K562 (cell line): ENCODE data around the gene KCNA2. TPM values are rescaled to one million over a fixed set of nuclear protein-coding genes. Genes with fewer than 3 reads are reported as not detected.
A peak's percentile ranks its signal among the peaks of the same experiment; 100 is the strongest.

Experiments
- ARID2 ChIP-seq: fragments of 450-650 bp; IDR thresholded peaks from 2 replicates; pipeline ENCODE4 v1.6.1; 2017; ENCODE audit warnings: antibody characterized with exemption, mild to moderate bottlenecking
- C11orf30 ChIP-seq: fragments of 450-650 bp; IDR thresholded peaks from 2 replicates; pipeline ENCODE4 v1.6.1; 2016; ENCODE audit warnings: low read depth, mild to moderate bottlenecking
- EWSR1 ChIP-seq: fragments of 450-650 bp; IDR thresholded peaks from 2 replicates; pipeline ENCODE4 v1.6.1; 2018; ENCODE audit warnings: borderline replicate concordance, mild to moderate bottlenecking, low read depth, moderate library complexity; ENCODE audit not compliant: partially characterized antibody
- HDAC3 ChIP-seq: fragments of 450-650 bp; IDR thresholded peaks from 2 replicates; pipeline ENCODE4 v1.6.1; 2018; ENCODE audit warnings: borderline replicate concordance, mild to moderate bottlenecking, moderate library complexity; ENCODE audit not compliant: partially characterized antibody
- JUND ChIP-seq, 2 experiments: IDR thresholded peaks; 2 replicates in 1 of 2; 3 replicates in 1 of 2; pipeline ENCODE4 v1.6.1; 2011; ENCODE audit warnings: borderline replicate concordance in 2 of 2, low read depth in 2 of 2, low read length in 2 of 2, improper control_type of control experiment in 1 of 2, missing biosample characterization in 1 of 2, missing genetic modification characterization in 1 of 2, missing genetic modification reagents in 1 of 2
- MCM2 ChIP-seq: fragments of 450-650 bp; IDR thresholded peaks from 2 replicates; pipeline ENCODE4 v1.6.1; 2017; ENCODE audit warnings: low read depth, mild to moderate bottlenecking
- MEF2A ChIP-seq: IDR thresholded peaks from 2 replicates; pipeline ENCODE4 v1.6.1; 2011; ENCODE audit warnings: low read depth, mild to moderate bottlenecking, low read length, moderate library complexity; ENCODE audit not compliant: control insufficient read depth
- PHF8 ChIP-seq: fragments of 200-600 bp; sonication (generic); IDR thresholded peaks from 2 replicates; pipeline ENCODE4 v1.6.1; 2012; ENCODE audit warnings: mixed run types, mild to moderate bottlenecking, inconsistent platforms, low read length, moderate library complexity, borderline replicate concordance
- POLR2AphosphoS5 ChIP-seq: IDR thresholded peaks from 2 replicates; pipeline ENCODE4 v1.6.1; 2011; ENCODE audit warnings: mild to moderate bottlenecking, low read depth, low read length, moderate library complexity; ENCODE audit not compliant: control insufficient read depth, insufficient read depth
- RBM14 ChIP-seq: fragments of 200-400 bp; formaldehyde crosslinking; IDR thresholded peaks from 2 replicates; pipeline ENCODE4 v1.6.1; 2018; ENCODE audit warnings: low read depth, mild to moderate bottlenecking, low read length, moderate library complexity, borderline replicate concordance; ENCODE audit not compliant: insufficient read depth
- SAFB ChIP-seq: fragments of 200-400 bp; formaldehyde crosslinking; IDR thresholded peaks from 2 replicates; pipeline ENCODE4 v1.6.1; 2017; ENCODE audit warnings: low read depth, low read length, borderline replicate concordance
- SMAD1 ChIP-seq: fragments of 150-350 bp; IDR thresholded peaks from 2 replicates; pipeline ENCODE4 v1.6.1; 2014; ENCODE audit warnings: low read length, low read depth; ENCODE audit not compliant: partially characterized antibody
- SMC3 ChIP-seq: conservative IDR thresholded peaks from 2 replicates; pipeline ENCODE4 v1.6.1; 2011; ENCODE audit warnings: low read depth, low read length, improper control_type of control experiment; ENCODE audit not compliant: insufficient read depth
- SRF ChIP-seq, 2 experiments: fragments of 250-450, 450-650 bp in 1 of 2; sonication (Bioruptor Pico) in 1 of 2; sonication (generic) in 1 of 2; formaldehyde crosslinking; IDR thresholded peaks; 2 replicates each; pipeline versions ENCODE4 v1.5.0 to v1.5.1; 2020 to 2022; ENCODE audit warnings: mild to moderate bottlenecking in 1 of 2, missing genetic modification reagents in 1 of 2
- TRIM24 ChIP-seq, 2 experiments: fragments of 450-650 bp; IDR thresholded peaks; 2 replicates each; pipeline ENCODE4 v1.6.1; 2016
- ZNF23 ChIP-seq: fragments of 250-450 bp; sonication (Bioruptor Pico); IDR thresholded peaks from 2 replicates; pipeline ENCODE4 v1.4.0; 2020; ENCODE audit warnings: mild to moderate bottlenecking
- ZNF274 ChIP-seq: IDR thresholded peaks from 2 replicates; pipeline ENCODE4 v1.6.1; 2011; ENCODE audit warnings: low read depth, mild to moderate bottlenecking, low read length, moderate library complexity, borderline replicate concordance
- ZNF41 ChIP-seq: fragments of 250-450 bp; sonication (Bioruptor Pico); conservative IDR thresholded peaks from 2 replicates; pipeline ENCODE4 v1.4.0; 2020; ENCODE audit warnings: mild to moderate bottlenecking
- ZNF445 ChIP-seq: fragments of 250-450 bp; sonication (Bioruptor Pico); IDR thresholded peaks from 2 replicates; pipeline ENCODE4 v1.4.0; 2020; ENCODE audit warnings: low read depth, mild to moderate bottlenecking, moderate library complexity
- polyA plus RNA-seq, 8 experiments: library from polyadenylated mRNA; depleted of rRNA in 4 of 8; stranded (reverse) in 5 of 8; unstranded in 3 of 8; fragments of >200 nt; fragmentation: Nextera tagmentation in 2 of 8; fragmentation: Illumina TruSeq in 1 of 8; extraction: Ambion mirVana in 2 of 8; extraction: Trizol in 1 of 8; gene quantifications; 2 replicates each; pipeline versions ENCODE4 v1.2.1 to v1.2.3, GENCODE V29; 2011 to 2014; ENCODE audit warnings: inconsistent platforms in 1 of 8, missing spikeins in 1 of 8
- total RNA-seq, 7 experiments: library from RNA; depleted of rRNA in 6 of 7; stranded (reverse); fragments of >200 nt in 6 of 7; fragmentation: Illumina TruSeq in 2 of 7; extraction: Trizol in 2 of 7; gene quantifications; 2 replicates each; pipeline versions ENCODE4 v1.2.1 to v1.2.3, GENCODE V29; 2011 to 2021; ENCODE audit warnings: low replicate concordance in 1 of 7
- TF ChIP-seq, protein P1 (sequence below): IDR thresholded peaks from 2 replicates; pipeline ENCODE4 v1.6.1; 2011; ENCODE audit warnings: borderline replicate concordance, low read depth, mild to moderate bottlenecking, moderate library complexity, low read length; ENCODE audit not compliant: insufficient read depth, poor library complexity, severe bottlenecking
- TF ChIP-seq, protein P2 (sequence below), 3 experiments: IDR thresholded peaks in 2 of 3; conservative IDR thresholded peaks in 1 of 3; 2 replicates each; pipeline ENCODE4 v1.5.1; 2011 to 2012; ENCODE audit warnings: low read length in 3 of 3, mild to moderate bottlenecking in 3 of 3, control low read depth in 2 of 3, improper control_type of control experiment in 1 of 3, inconsistent platforms in 1 of 3, low read depth in 1 of 3, mixed read lengths in 1 of 3, moderate library complexity in 1 of 3; ENCODE audit not compliant: insufficient read depth in 2 of 3
- TF ChIP-seq, protein P3 (sequence below): fragments of 450-650 bp; IDR thresholded peaks from 2 replicates; pipeline ENCODE4 v1.7.0; 2016; ENCODE audit warnings: borderline replicate concordance

Gene KCNA2
- total and polyA plus RNA-seq, 9 of the 15 experiments (the other 6 are each of a cell fraction or from before 2014, with no cell fraction given), result not detected

DNA sequence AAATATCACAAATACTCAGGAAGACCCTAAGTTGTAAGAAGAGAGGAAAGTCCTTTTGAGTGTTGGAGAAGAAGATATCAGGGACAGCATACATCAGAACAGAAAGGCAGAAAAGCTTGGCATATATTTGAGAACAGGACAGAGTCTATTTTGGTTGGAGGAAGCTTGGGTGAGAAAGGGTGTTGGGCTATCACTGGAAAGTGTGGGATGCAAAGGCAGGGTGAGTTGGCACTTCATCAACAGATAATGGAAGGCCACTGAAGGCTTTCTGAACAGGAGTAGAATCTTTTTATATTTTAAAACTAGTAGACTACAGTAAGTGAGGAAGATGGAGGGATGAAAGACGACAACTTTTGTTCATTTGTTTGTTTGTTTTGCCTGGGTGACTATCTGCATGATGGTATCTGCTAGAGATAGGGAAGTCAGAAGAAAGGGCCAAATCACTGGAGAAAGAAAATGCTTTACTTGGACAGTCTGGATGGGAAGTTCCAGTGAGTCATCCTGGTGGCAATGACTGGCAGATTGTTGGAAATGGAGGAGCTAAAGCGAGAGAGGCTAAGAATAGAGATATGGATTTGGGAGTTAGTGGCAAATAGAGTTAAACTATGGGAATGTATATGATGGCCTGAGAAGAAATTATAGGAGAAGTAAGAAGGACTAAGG, 33.7 kb upstream of the KCNA2 start (continued):
- no peak for TF ChIP-seq POLR2AphosphoS5
- TF ChIP-seq EWSR1, result no peak
- TF ChIP-seq, protein P1, sequence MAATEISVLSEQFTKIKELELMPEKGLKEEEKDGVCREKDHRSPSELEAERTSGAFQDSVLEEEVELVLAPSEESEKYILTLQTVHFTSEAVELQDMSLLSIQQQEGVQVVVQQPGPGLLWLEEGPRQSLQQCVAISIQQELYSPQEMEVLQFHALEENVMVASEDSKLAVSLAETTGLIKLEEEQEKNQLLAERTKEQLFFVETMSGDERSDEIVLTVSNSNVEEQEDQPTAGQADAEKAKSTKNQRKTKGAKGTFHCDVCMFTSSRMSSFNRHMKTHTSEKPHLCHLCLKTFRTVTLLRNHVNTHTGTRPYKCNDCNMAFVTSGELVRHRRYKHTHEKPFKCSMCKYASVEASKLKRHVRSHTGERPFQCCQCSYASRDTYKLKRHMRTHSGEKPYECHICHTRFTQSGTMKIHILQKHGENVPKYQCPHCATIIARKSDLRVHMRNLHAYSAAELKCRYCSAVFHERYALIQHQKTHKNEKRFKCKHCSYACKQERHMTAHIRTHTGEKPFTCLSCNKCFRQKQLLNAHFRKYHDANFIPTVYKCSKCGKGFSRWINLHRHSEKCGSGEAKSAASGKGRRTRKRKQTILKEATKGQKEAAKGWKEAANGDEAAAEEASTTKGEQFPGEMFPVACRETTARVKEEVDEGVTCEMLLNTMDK, result no peak
- no peak for TF ChIP-seq SAFB
- TF ChIP-seq, protein P2, sequence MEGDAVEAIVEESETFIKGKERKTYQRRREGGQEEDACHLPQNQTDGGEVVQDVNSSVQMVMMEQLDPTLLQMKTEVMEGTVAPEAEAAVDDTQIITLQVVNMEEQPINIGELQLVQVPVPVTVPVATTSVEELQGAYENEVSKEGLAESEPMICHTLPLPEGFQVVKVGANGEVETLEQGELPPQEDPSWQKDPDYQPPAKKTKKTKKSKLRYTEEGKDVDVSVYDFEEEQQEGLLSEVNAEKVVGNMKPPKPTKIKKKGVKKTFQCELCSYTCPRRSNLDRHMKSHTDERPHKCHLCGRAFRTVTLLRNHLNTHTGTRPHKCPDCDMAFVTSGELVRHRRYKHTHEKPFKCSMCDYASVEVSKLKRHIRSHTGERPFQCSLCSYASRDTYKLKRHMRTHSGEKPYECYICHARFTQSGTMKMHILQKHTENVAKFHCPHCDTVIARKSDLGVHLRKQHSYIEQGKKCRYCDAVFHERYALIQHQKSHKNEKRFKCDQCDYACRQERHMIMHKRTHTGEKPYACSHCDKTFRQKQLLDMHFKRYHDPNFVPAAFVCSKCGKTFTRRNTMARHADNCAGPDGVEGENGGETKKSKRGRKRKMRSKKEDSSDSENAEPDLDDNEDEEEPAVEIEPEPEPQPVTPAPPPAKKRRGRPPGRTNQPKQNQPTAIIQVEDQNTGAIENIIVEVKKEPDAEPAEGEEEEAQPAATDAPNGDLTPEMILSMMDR (IDR thresholded peaks at IDR 0.05 in 2 of 3, conservative IDR thresholded peaks at IDR 0.05 in 1 of 3; ENCODE audit: insufficient read depth in 2 of 3, low read depth in 1 of 3, low read length in 3 of 3), result no peak
- TF ChIP-seq SRF (CRISPR knock-in tag; IDR thresholded peaks at IDR 0.05), result no peak
- TF ChIP-seq, protein P3, sequence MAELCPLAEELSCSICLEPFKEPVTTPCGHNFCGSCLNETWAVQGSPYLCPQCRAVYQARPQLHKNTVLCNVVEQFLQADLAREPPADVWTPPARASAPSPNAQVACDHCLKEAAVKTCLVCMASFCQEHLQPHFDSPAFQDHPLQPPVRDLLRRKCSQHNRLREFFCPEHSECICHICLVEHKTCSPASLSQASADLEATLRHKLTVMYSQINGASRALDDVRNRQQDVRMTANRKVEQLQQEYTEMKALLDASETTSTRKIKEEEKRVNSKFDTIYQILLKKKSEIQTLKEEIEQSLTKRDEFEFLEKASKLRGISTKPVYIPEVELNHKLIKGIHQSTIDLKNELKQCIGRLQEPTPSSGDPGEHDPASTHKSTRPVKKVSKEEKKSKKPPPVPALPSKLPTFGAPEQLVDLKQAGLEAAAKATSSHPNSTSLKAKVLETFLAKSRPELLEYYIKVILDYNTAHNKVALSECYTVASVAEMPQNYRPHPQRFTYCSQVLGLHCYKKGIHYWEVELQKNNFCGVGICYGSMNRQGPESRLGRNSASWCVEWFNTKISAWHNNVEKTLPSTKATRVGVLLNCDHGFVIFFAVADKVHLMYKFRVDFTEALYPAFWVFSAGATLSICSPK, result no peak
- peak; percentile 20; the same call in 1 of the 2 replicates for TF ChIP-seq C11orf30
- TF ChIP-seq HDAC3, result no peak
- no peak for TF ChIP-seq ZNF274
- no peak for TF ChIP-seq JUND (IDR thresholded peaks at IDR 0.05; ENCODE audit: borderline replicate concordance, low read depth, low read length)
- 0 out of 3 replicates have a peak, but pooled peaks have one; percentile 32 for TF ChIP-seq JUND (tag; IDR thresholded peaks at IDR 0.05; ENCODE audit: borderline replicate concordance, low read depth, low read length)
- no peak for TF ChIP-seq TRIM24 (IDR thresholded peaks at IDR 0.05)
- TF ChIP-seq ARID2, result no peak
- TF ChIP-seq PHF8, result no peak
- TF ChIP-seq ZNF23 (CRISPR knock-in tag), result no peak
- no peak for TF ChIP-seq SMC3
- TF ChIP-seq ZNF41, result no peak
- TF ChIP-seq MCM2, result no peak
- no peak for TF ChIP-seq RBM14
- no peak for TF ChIP-seq SMAD1
- no peak for TF ChIP-seq ZNF445
- no peak for TF ChIP-seq MEF2A
